ENCODE results near the gene RANBP9. TPM values are rescaled to one million over a fixed set of nuclear protein-coding genes. Genes with fewer than 3 reads are reported as not detected.
A peak's percentile ranks its signal among the peaks of the same experiment; 100 is the strongest.

Gene RANBP9
- total RNA-seq, 1 donor from 2014 or later = 55.4 TPM

- no peak for TF ChIP-seq CTCF (IDR thresholded peaks at IDR 0.05)
- H3K36me3 Mint-ChIP-seq (ENCODE audit: unreplicated experiment) = peaks cover 8% of the 10 kb centered on the region
- H3K9me3 Mint-ChIP-seq (ENCODE audit: unreplicated experiment) = no peaks in the 10 kb centered on the region
- no peaks in the 10 kb centered on the region for H3K27me3 Mint-ChIP-seq (ENCODE audit: unreplicated experiment)
- no peak overlapping the region for H3K4me3 Mint-ChIP-seq (ENCODE audit: unreplicated experiment)
- no peak overlapping the region for H3K27ac Mint-ChIP-seq (ENCODE audit: unreplicated experiment)
- H3K4me1 Mint-ChIP-seq (ENCODE audit: unreplicated experiment) = peaks cover 23% of the 10 kb centered on the region
- no peak for DNase-seq (ENCODE audit: extremely low spot score, unreplicated experiment)
Observed at GRCh38 chr6:13703496-13703895, 8.1 kb downstream of the RANBP9 start.

GRCh38 chr6:13702809-13703302 is 8.8 kb downstream of the RANBP9 start:
- H3K4me1 Mint-ChIP-seq (ENCODE audit: unreplicated experiment) = peaks cover 21% of the 10 kb centered on the region
- no peaks in the 10 kb centered on the region for H3K27me3 Mint-ChIP-seq (ENCODE audit: unreplicated experiment)
- no peak overlapping the region for H3K27ac Mint-ChIP-seq (ENCODE audit: unreplicated experiment)
- H3K4me3 Mint-ChIP-seq (ENCODE audit: unreplicated experiment) = no peak overlapping the region
- TF ChIP-seq CTCF (IDR thresholded peaks at IDR 0.05) = no peak
- no peaks in the 10 kb centered on the region for H3K9me3 Mint-ChIP-seq (ENCODE audit: unreplicated experiment)
- peaks cover 8% of the 10 kb centered on the region for H3K36me3 Mint-ChIP-seq (ENCODE audit: unreplicated experiment)
- DNase-seq (ENCODE audit: extremely low spot score, unreplicated experiment) = no peak

- DNase-seq (ENCODE audit: extremely low spot score, unreplicated experiment) = no peak
- Mint-ChIP-seq H3K36me3 (ENCODE audit: unreplicated experiment) (peaks cover 6% of the 10 kb centered on the region), H3K27ac (ENCODE audit: unreplicated experiment) (peak overlapping the region; percentile 9), H3K9me3 (ENCODE audit: unreplicated experiment) (no peaks in the 10 kb centered on the region), H3K27me3 (ENCODE audit: unreplicated experiment) (no peaks in the 10 kb centered on the region), H3K4me3 (ENCODE audit: unreplicated experiment) (no peak overlapping the region), H3K4me1 (ENCODE audit: unreplicated experiment) (peaks cover 35% of the 10 kb centered on the region)
- no peak for TF ChIP-seq CTCF (IDR thresholded peaks at IDR 0.05)
Observed at GRCh38 chr6:13700232-13700631, 11.4 kb downstream of the RANBP9 start.

- Mint-ChIP-seq H3K9me3 (ENCODE audit: unreplicated experiment) (no peaks in the 10 kb centered on the region), H3K36me3 (ENCODE audit: unreplicated experiment) (peaks cover 6% of the 10 kb centered on the region), H3K4me3 (ENCODE audit: unreplicated experiment) (no peak overlapping the region), H3K4me1 (ENCODE audit: unreplicated experiment) (peaks cover 45% of the 10 kb centered on the region), H3K27me3 (ENCODE audit: unreplicated experiment) (no peaks in the 10 kb centered on the region), H3K27ac (ENCODE audit: unreplicated experiment) (no peak overlapping the region)
- TF ChIP-seq CTCF (IDR thresholded peaks at IDR 0.05) = no peak
- DNase-seq (ENCODE audit: extremely low spot score, unreplicated experiment) = no peak
Observed at GRCh38 chr6:13698715-13699114, 12.9 kb downstream of the RANBP9 start.

- no peak overlapping the region for H3K27ac Mint-ChIP-seq (ENCODE audit: unreplicated experiment)
- peaks cover 6% of the 10 kb centered on the region for H3K36me3 Mint-ChIP-seq (ENCODE audit: unreplicated experiment)
- H3K4me3 Mint-ChIP-seq (ENCODE audit: unreplicated experiment) = no peak overlapping the region
- no peak for DNase-seq (ENCODE audit: extremely low spot score, unreplicated experiment)
- peaks cover 45% of the 10 kb centered on the region for H3K4me1 Mint-ChIP-seq (ENCODE audit: unreplicated experiment)
- TF ChIP-seq CTCF (IDR thresholded peaks at IDR 0.05) = no peak
- no peaks in the 10 kb centered on the region for H3K27me3 Mint-ChIP-seq (ENCODE audit: unreplicated experiment)
- no peaks in the 10 kb centered on the region for H3K9me3 Mint-ChIP-seq (ENCODE audit: unreplicated experiment)
Observed at GRCh38 chr6:13697857-13698256, 13.8 kb downstream of the RANBP9 start.

Measured in osteocyte (in vitro differentiated cells).